K562 (cell line): ENCODE data around the gene GABRP. TPM values are rescaled to one million over a fixed set of nuclear protein-coding genes. Genes with fewer than 3 reads are reported as not detected.

Experiments used
- ATAC-seq: fragments of 200-7000 bp; cut with Tn5 transposase; 3 replicates; pipeline ENCODE4 v1.9.1; 2020; ENCODE audit warnings: moderate library complexity
- BruUV-seq: library from RNA; stranded (reverse); fragments of 400-500 nt; replicated peaks from 2 replicates; lab custom pipeline; 2021; lab: Mats Ljungman, UMichigan
- CTCF ChIA-PET: fragments of 300-600 bp; formaldehyde crosslinking; extraction: SDS; loops from one replicate; lab custom pipeline; 2021; ENCODE audit warnings: low intra/inter-chr PET ratio; lab: Yijun Ruan, JAX
- POLR2A ChIA-PET: fragments of 300-600, 350-650 bp; sonication (Branson Sonifier 250); formaldehyde crosslinking; extraction: SDS; loops from one replicate; lab custom pipeline; 2021; ENCODE audit warnings: antibody characterized with exemption, inconsistent platforms; lab: Yijun Ruan, JAX
- DNase-seq, 4 experiments: peaks; one replicate each; pipeline versions ENCODE4 v3.0.0 to v3.0.0-alpha.2; 2011 to 2018; ENCODE audit warnings: low spot score in 3 of 4, mixed read lengths in 3 of 4; ENCODE audit errors: extremely low read depth in 1 of 4
- FAIRE-seq: peaks from 2 replicates; lab custom pipeline; 2011; peaks lifted over from hg19 to GRCh38; lab: Jason Lieb, UNC
- H2AFZ ChIP-seq: 2 replicates; pipeline ENCODE4 v1.6.0; 2011; ENCODE audit warnings: low read depth, low read length, control low read depth, inconsistent platforms
- H3K27ac ChIP-seq: fragments of 200-600 bp; 3 replicates; pipeline ENCODE4 v1.8.0; 2011; ENCODE audit warnings: low read depth, mild to moderate bottlenecking, control low read depth, inconsistent platforms, low read length, moderate library complexity, mixed read lengths; ENCODE audit errors: extremely low read depth
- H3K27me3 ChIP-seq, 2 experiments: fragments of 300-600 bp in 1 of 2; 2 replicates in 1 of 2; 3 replicates in 1 of 2; pipeline versions ENCODE4 v1.6.0 to v1.8.0; 2011; ENCODE audit warnings: inconsistent platforms in 2 of 2, low read length in 2 of 2, mild to moderate bottlenecking in 1 of 2, mixed read lengths in 1 of 2, moderate library complexity in 1 of 2; ENCODE audit not compliant: control insufficient read depth in 2 of 2, insufficient read depth in 2 of 2
- H3K36me3 ChIP-seq: fragments of 300-600 bp; 3 replicates; pipeline ENCODE4 v1.8.0; 2011; ENCODE audit warnings: mild to moderate bottlenecking, low read length, inconsistent platforms; ENCODE audit not compliant: control insufficient read depth, insufficient read depth
- H3K4me1 ChIP-seq, 2 experiments: fragments of 200-600 bp in 1 of 2; replicated peaks in 1 of 2; 2 replicates in 1 of 2; 3 replicates in 1 of 2; pipeline versions ENCODE4 v1.5.1 to v1.8.0; 2011; ENCODE audit warnings: inconsistent platforms in 2 of 2, low read length in 2 of 2, mild to moderate bottlenecking in 1 of 2, mixed read lengths in 1 of 2, moderate library complexity in 1 of 2; ENCODE audit not compliant: control insufficient read depth in 2 of 2, insufficient read depth in 2 of 2
- H3K4me2 ChIP-seq: 2 replicates; pipeline ENCODE4 v1.6.1; 2011; ENCODE audit warnings: low read length, control low read depth, inconsistent platforms, mixed read lengths; ENCODE audit not compliant: insufficient read depth
- H3K4me3 ChIP-seq: fragments of 200-600 bp; sonication (generic), shearing (Covaris generic); 2 replicates; pipeline ENCODE4 v1.5.1; 2016; ENCODE audit warnings: control low read depth, inconsistent platforms
- H3K79me2 ChIP-seq: fragments of 200-600 bp; 3 replicates; pipeline ENCODE4 v1.8.0; 2011; ENCODE audit warnings: low read length, inconsistent platforms; ENCODE audit not compliant: control insufficient read depth, insufficient read depth
- H3K9ac ChIP-seq, 2 experiments: 2 replicates each; pipeline versions ENCODE4 v1.6.0 to v1.6.1; 2011; ENCODE audit warnings: low read depth in 2 of 2, low read length in 2 of 2, control low read depth in 1 of 2, inconsistent platforms in 1 of 2, mild to moderate bottlenecking in 1 of 2, mixed read lengths in 1 of 2; ENCODE audit not compliant: insufficient read depth in 1 of 2
- H3K9me1 ChIP-seq: one replicate; pipeline ENCODE4 v1.6.0; 2011; ENCODE audit warnings: inconsistent platforms, mild to moderate bottlenecking, low read length, moderate library complexity; ENCODE audit not compliant: control insufficient read depth, insufficient read depth
- H3K9me3 ChIP-seq: replicated peaks from 2 replicates; pipeline ENCODE4 v1.5.1; 2011; ENCODE audit warnings: low read depth, low read length, inconsistent platforms; ENCODE audit not compliant: control insufficient read depth, insufficient read depth
- H4K20me1 ChIP-seq: replicated peaks from 2 replicates; pipeline ENCODE4 v1.6.1; 2011; ENCODE audit warnings: low read length, inconsistent platforms, mixed read lengths; ENCODE audit not compliant: control insufficient read depth, insufficient read depth
- AFF4 ChIP-seq: sonication (generic); formaldehyde crosslinking; IDR thresholded peaks from 2 replicates; pipeline ENCODE4 v1.8.0; 2023; ENCODE audit warnings: mild to moderate bottlenecking, missing genetic modification reagents
- ATF7 ChIP-seq: fragments of 450-650 bp; IDR thresholded peaks from 2 replicates; pipeline ENCODE4 v1.7.1; 2014; ENCODE audit warnings: mild to moderate bottlenecking, moderate library complexity
- CXXC5 ChIP-seq: fragments of 250-450 bp; sonication (Bioruptor Pico); IDR thresholded peaks from 2 replicates; pipeline ENCODE4 v1.8.0; 2022; ENCODE audit warnings: inconsistent platforms, mild to moderate bottlenecking, moderate library complexity
- MIER1 ChIP-seq: fragments of 450-650 bp; IDR thresholded peaks from 2 replicates; pipeline ENCODE4 v1.6.1; 2016; ENCODE audit warnings: antibody characterized with exemption, mild to moderate bottlenecking, low read depth
- NBN ChIP-seq: fragments of 450-650 bp; IDR thresholded peaks from 2 replicates; pipeline ENCODE4 v1.6.1; 2016; ENCODE audit warnings: low read depth, mild to moderate bottlenecking
- PHF21A ChIP-seq: fragments of 450-650 bp; IDR thresholded peaks from 2 replicates; pipeline ENCODE4 v1.6.1; 2017; ENCODE audit warnings: low read depth, borderline replicate concordance
- TAF7 ChIP-seq: fragments of 450-650 bp; IDR thresholded peaks from 2 replicates; pipeline ENCODE4 v1.6.1; 2016; ENCODE audit warnings: missing genetic modification characterization, missing compliant biosample characterization
- ZNF395 ChIP-seq: fragments of 200-800 bp; sonication (Bioruptor generic); IDR thresholded peaks from 2 replicates; pipeline ENCODE4 v1.6.1; 2017; ENCODE audit warnings: missing genetic modification characterization, missing compliant biosample characterization
- ZNF507 ChIP-seq: conservative IDR thresholded peaks from 2 replicates; pipeline ENCODE4 v1.6.1; 2017; ENCODE audit warnings: missing genetic modification characterization, missing compliant biosample characterization
- ZNF589 ChIP-seq: fragments of 200-800 bp; sonication (Bioruptor generic); IDR thresholded peaks from 2 replicates; pipeline ENCODE4 v1.6.1; 2016; ENCODE audit warnings: low read depth, missing genetic modification characterization, missing compliant biosample characterization
- ZNF780A ChIP-seq: fragments of 250-450 bp; sonication (Bioruptor Pico); IDR thresholded peaks from 2 replicates; pipeline ENCODE4 v1.5.0; 2021; ENCODE audit warnings: mild to moderate bottlenecking
- WGBS: fragments of 100-300 bp; shearing (Covaris generic); methylation state at CpG from one replicate; pipeline ENCODE4 v1.1.6; 2016; ENCODE audit warnings: low coverage, mixed read lengths; ENCODE audit not compliant: insufficient coverage; ENCODE audit errors: missing lambda C conversion rate; 5-methylcytosine and 5-hydroxymethylcytosine counted together
- in situ Hi-C: fragments of 300-500 bp; cut with MboI; formaldehyde crosslinking; loops from 4 replicates; pipeline ENCODE4 v1.15.0; 2018; ENCODE audit warnings: inconsistent platforms, mixed read lengths
- intact Hi-C: fragments of 100-400 bp; cut with micrococcal nuclease; formaldehyde crosslinking; loops from 2 replicates; pipeline ENCODE4 v1.14.2; 2022
- polyA plus RNA-seq, 8 experiments: library from polyadenylated mRNA; depleted of rRNA in 4 of 8; stranded (reverse) in 5 of 8; unstranded in 3 of 8; fragments of >200 nt; fragmentation: Nextera tagmentation in 2 of 8; fragmentation: Illumina TruSeq in 1 of 8; extraction: Ambion mirVana in 2 of 8; extraction: Trizol in 1 of 8; gene quantifications; 2 replicates each; pipeline versions ENCODE4 v1.2.1 to v1.2.3, GENCODE V29; 2011 to 2014; ENCODE audit warnings: inconsistent platforms in 1 of 8, missing spikeins in 1 of 8
- total RNA-seq, 7 experiments: library from RNA; depleted of rRNA in 6 of 7; stranded (reverse); fragments of >200 nt in 6 of 7; fragmentation: Illumina TruSeq in 2 of 7; extraction: Trizol in 2 of 7; gene quantifications; 2 replicates each; pipeline versions ENCODE4 v1.2.1 to v1.2.3, GENCODE V29; 2011 to 2021; ENCODE audit warnings: low replicate concordance in 1 of 7
- TF ChIP-seq, protein P1 (sequence below): sonication (generic); formaldehyde crosslinking; IDR thresholded peaks from 2 replicates; pipeline ENCODE4 v1.9.0; 2022; ENCODE audit warnings: mild to moderate bottlenecking, missing genetic modification reagents
- TF ChIP-seq, protein P2 (sequence below): fragments of 450-650 bp; formaldehyde crosslinking; IDR thresholded peaks from 2 replicates; pipeline ENCODE4 v1.4.0; 2020; ENCODE audit warnings: mild to moderate bottlenecking, moderate library complexity
- TF ChIP-seq, protein P3 (sequence below): sonication (generic); formaldehyde crosslinking; IDR thresholded peaks from 2 replicates; pipeline ENCODE4 v1.8.0; 2022; ENCODE audit warnings: mild to moderate bottlenecking, missing genetic modification reagents

Gene GABRP
- total and polyA plus RNA-seq, 9 of the 15 experiments (the other 6 are each of a cell fraction or from before 2014, with no cell fraction given) = not detected

DNA sequence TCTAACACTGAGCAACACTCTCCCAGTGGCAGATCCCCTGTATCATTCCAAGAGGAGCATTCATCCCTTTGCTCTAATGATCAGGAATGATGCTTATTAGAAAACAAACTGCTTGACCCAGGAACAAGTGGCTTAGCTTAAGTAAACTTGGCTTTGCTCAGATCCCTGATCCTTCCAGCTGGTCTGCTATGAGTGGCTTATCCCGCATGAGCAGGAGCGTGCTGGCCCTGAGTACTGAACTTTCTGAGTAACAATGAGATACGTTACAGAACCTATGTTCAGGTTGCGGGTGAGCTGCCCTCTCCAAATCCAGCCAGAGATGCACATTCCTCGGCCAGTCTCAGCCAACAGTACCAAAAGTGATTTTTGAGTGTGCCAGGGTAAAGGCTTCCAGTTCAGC, 29.7 kb downstream of the GABRP start (continued):
- TF ChIP-seq, protein P1, sequence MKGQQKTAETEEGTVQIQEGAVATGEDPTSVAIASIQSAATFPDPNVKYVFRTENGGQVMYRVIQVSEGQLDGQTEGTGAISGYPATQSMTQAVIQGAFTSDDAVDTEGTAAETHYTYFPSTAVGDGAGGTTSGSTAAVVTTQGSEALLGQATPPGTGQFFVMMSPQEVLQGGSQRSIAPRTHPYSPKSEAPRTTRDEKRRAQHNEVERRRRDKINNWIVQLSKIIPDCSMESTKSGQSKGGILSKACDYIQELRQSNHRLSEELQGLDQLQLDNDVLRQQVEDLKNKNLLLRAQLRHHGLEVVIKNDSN (CRISPR knock-in tag) = no peak
- TF ChIP-seq, protein P2, sequence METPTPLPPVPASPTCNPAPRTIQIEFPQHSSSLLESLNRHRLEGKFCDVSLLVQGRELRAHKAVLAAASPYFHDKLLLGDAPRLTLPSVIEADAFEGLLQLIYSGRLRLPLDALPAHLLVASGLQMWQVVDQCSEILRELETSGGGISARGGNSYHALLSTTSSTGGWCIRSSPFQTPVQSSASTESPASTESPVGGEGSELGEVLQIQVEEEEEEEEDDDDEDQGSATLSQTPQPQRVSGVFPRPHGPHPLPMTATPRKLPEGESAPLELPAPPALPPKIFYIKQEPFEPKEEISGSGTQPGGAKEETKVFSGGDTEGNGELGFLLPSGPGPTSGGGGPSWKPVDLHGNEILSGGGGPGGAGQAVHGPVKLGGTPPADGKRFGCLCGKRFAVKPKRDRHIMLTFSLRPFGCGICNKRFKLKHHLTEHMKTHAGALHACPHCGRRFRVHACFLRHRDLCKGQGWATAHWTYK (CRISPR knock-in tag) = no peak
- TF ChIP-seq ZNF507 (tag) = no peak
- TF ChIP-seq ZNF589 (CRISPR knock-in tag) = no peak

- CTCF ChIA-PET = no interaction called here
- in situ Hi-C loops = no loop called here
- Histone ChIP-seq H3K4me2 (no peak overlapping the region), H3K27me3 (no peaks in the 10 kb centered on the region), H3K4me3 (no peak overlapping the region), H2AFZ (no peak overlapping the region), H3K4me1 (no peaks in the 10 kb centered on the region), H3K79me2 (no peaks in the 10 kb centered on the region), H3K27ac (no peak overlapping the region), H3K9me1 (no peaks in the 10 kb centered on the region), H3K9ac (no peak overlapping the region), H4K20me1 (no peaks in the 10 kb centered on the region), H3K9me3 (no peaks in the 10 kb centered on the region), H3K36me3 (no peaks in the 10 kb centered on the region)
- no TSS peak for BruUV-seq
- 0% methylated on average over 3 of the region's 3 CpGs for WGBS
- FAIRE-seq = no peak
- no peak for ATAC-seq
- POLR2A ChIA-PET = no interaction called here
- no peak for DNase-seq
- intact Hi-C loops = loop anchor here (10.0 kb wide), 1 partner anchor 348 kb away; no protein-coding TSS in a partner anchor
- TF ChIP-seq MIER1 (no peak), TAF7 (tag) (no peak), ZNF395 (CRISPR knock-in tag) (no peak), ATF7 (no peak), AFF4 (CRISPR knock-in tag) (no peak), NBN (no peak), PHF21A (no peak), CXXC5 (CRISPR knock-in tag) (no peak), ZNF780A (CRISPR knock-in tag) (no peak)
- TF ChIP-seq, protein P3, sequence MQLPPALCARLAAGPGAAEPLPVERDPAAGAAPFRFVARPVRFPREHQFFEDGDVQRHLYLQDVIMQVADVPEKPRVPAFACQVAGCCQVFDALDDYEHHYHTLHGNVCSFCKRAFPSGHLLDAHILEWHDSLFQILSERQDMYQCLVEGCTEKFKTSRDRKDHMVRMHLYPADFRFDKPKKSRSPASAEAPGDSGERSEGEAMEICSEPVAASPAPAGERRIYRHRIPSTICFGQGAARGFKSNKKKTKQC (CRISPR knock-in tag) = no peak
Observed at GRCh38 chr5:170817195-170817594, 33.7 kb downstream of the GABRP start.
